Heart left ventricle (tissue), 13 donors: ENCODE data around the gene CCDC71.

ENCODE experiments used
- POLR2A ChIP-seq, 2 donors: fragments of 450-650 bp; IDR thresholded peaks; one replicate each; pipeline ENCODE4 v1.6.1; 2017; ENCODE audit warnings: antibody characterized with exemption in 2 of 2, mild to moderate bottlenecking in 2 of 2, moderate library complexity in 2 of 2
- TF ChIP-seq, protein P1 (sequence below), 12 donors: fragments of 200-600 bp; sonication (generic) in 4 of 12; IDR thresholded peaks; one replicate each; pipeline versions ENCODE4 v1.5.0 to v1.8.0; 2018 to 2022; ENCODE audit warnings: antibody characterized with exemption in 12 of 12, mild to moderate bottlenecking in 5 of 12
- donor health status: ischemic (EF 13 %, LVEDD 7.1; RV severe dilation, severe dysfunction).
- donor health status: DM: no; HTN: yes; CAD: no.
- donor health status: DM: no; HTN: no; CAD: no.
- donor health status: ischemic (EF 25% LVEDD 6.9; RV normal size, moderate dysfunction).
- donor health status: ischemic (EF 25% LVEDD 5.7; RV mildly dilated, moderate dysfunction).
- donor health status: ischemic (EF 35%, LVEDD 5.7; RV mildly dilated, moderate dysfunction).
- donor health status: nonischemic (EF 11% LVEDD 7.7; RV severe dilation, severe dysfunction).
- donor health status: DM: yes; HTN: yes; CAD: no.
- donor health status: PGD.
- donor health status: ischemic (EF 29% LVEDD 5.4; RV normal size, mild dysfunction).
- donor health status: nonischemic (EF 23%, LVEDD 6.1; RV moderate dilation, normal function).

DNA sequence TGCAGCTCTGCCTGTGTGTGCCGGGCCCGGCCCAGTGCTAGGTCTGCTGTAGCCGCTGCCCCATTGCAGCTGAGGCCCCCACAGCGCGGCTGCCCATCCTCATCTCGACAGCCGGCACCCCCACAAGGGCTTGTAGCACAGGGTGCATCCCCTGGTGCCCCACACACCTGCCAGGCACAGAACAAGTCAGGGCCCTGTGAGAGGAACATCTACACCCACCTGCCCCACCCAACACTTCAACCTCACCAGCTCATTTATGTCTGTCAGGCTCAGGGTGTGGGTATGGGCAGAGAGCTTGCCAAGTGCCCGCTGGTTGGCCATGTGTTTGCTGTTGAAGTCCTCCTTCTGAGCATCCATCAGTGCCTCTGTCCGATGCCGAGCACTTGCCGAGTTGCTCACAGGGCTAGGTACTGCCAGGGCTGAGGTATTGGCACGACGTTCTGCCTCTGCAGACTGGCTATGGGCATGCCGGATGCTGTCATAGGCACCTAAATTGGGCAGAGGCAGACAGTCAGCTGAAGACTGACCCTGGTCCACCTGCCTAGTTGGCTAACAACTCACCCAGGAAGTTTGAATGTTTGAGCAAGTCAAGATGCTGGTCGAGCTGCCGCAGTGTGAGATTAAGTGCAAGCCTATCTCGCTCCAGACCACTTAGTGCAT, 43.1 kb downstream of the CCDC71 start:
- TF ChIP-seq, protein P1, sequence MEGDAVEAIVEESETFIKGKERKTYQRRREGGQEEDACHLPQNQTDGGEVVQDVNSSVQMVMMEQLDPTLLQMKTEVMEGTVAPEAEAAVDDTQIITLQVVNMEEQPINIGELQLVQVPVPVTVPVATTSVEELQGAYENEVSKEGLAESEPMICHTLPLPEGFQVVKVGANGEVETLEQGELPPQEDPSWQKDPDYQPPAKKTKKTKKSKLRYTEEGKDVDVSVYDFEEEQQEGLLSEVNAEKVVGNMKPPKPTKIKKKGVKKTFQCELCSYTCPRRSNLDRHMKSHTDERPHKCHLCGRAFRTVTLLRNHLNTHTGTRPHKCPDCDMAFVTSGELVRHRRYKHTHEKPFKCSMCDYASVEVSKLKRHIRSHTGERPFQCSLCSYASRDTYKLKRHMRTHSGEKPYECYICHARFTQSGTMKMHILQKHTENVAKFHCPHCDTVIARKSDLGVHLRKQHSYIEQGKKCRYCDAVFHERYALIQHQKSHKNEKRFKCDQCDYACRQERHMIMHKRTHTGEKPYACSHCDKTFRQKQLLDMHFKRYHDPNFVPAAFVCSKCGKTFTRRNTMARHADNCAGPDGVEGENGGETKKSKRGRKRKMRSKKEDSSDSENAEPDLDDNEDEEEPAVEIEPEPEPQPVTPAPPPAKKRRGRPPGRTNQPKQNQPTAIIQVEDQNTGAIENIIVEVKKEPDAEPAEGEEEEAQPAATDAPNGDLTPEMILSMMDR (IDR thresholded peaks at IDR 0.05): no peak
- no peak for TF ChIP-seq POLR2A (IDR thresholded peaks at IDR 0.05)
